ENCODE data around the gene ITGB5. TPM values are rescaled to one million over a fixed set of nuclear protein-coding genes. Genes with fewer than 3 reads are reported as not detected.

Gene ITGB5
- total RNA-seq, 1 experiment from 2014 or later = 67.2 TPM

GRCh38 chr3:124928333-124929202 is 41.4 kb upstream of the ITGB5 start:
- CTCF ChIA-PET = interaction anchor here (0.7 kb wide), 1 partner anchor 170 kb away, joined by 6 read pairs; no protein-coding TSS in a partner anchor
- H2AFZ ChIP-seq (ENCODE audit: low read length) = no peak overlapping the region

DNA sequence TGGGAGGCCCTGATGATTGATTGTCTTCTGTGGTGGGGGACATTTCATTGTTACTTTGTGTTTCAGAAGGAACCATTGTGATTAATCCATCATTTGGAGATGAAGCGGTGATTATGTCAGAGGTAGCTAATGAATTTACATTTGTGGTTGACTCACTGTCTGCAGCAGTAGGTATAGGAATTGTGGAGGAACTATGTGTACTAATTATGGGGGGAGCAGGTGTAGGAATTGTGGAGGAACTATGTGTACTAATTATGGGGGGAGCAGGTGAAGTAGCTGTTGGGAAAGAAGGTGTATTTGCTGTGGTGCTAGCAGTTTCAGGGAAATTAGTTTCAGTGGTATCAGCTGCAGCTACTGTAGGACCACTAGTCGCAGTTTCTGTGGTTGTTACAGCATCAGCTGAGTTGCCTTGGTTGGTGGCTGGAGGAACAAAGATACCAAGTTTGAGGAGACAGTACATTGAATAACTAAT is 40.4 kb upstream of the ITGB5 start:
- intact Hi-C loops (cut with micrococcal nuclease) = loop anchor here (1.0 to 10.0 kb wide), 4 partner anchors 59 to 658 kb away; no protein-coding TSS in a partner anchor
- POLR2A ChIA-PET (ENCODE audit: unreplicated experiment) = no interaction called here
- CTCF ChIA-PET = no interaction called here

More at GRCh38 chr3:124928333-124929202, 41.4 kb upstream of the ITGB5 start:
- Histone ChIP-seq H3K9me2 (replicated peaks; ENCODE audit: low read length) (no peaks in the 10 kb centered on the region), H3K9me3 (ENCODE audit: low read length) (no peaks in the 10 kb centered on the region), H3K4me2 (ENCODE audit: low read length) (no peak overlapping the region), H3K9ac (ENCODE audit: low read length) (no peak overlapping the region), H3K4me3 (ENCODE audit: low read length) (no peak overlapping the region), H3F3A (ENCODE audit: low read length, unreplicated experiment) (no peaks in the 10 kb centered on the region), H3K27me3 (ENCODE audit: low read length) (no peaks in the 10 kb centered on the region), H3K36me3 (ENCODE audit: low read depth, low read length) (no peaks in the 10 kb centered on the region), H4K20me1 (ENCODE audit: low read length) (no peaks in the 10 kb centered on the region), H3K79me2 (ENCODE audit: low read length) (no peaks in the 10 kb centered on the region), H3K27ac (ENCODE audit: low read length) (no peak overlapping the region), H3K4me1 (ENCODE audit: insufficient read depth, low read length) (no peaks in the 10 kb centered on the region; the same call in 1 of the 2 replicates)
- intact Hi-C loops (cut with micrococcal nuclease) = loop anchor here (1.0 to 10.0 kb wide), 4 partner anchors 58 to 657 kb away; no protein-coding TSS in a partner anchor
- no TSS peak for BruUV-seq (replicated peaks)
- TF ChIP-seq EZH2 (IDR thresholded peaks at IDR 0.05; ENCODE audit: low read length, unreplicated experiment) = no peak
- TF ChIP-seq, protein P1, sequence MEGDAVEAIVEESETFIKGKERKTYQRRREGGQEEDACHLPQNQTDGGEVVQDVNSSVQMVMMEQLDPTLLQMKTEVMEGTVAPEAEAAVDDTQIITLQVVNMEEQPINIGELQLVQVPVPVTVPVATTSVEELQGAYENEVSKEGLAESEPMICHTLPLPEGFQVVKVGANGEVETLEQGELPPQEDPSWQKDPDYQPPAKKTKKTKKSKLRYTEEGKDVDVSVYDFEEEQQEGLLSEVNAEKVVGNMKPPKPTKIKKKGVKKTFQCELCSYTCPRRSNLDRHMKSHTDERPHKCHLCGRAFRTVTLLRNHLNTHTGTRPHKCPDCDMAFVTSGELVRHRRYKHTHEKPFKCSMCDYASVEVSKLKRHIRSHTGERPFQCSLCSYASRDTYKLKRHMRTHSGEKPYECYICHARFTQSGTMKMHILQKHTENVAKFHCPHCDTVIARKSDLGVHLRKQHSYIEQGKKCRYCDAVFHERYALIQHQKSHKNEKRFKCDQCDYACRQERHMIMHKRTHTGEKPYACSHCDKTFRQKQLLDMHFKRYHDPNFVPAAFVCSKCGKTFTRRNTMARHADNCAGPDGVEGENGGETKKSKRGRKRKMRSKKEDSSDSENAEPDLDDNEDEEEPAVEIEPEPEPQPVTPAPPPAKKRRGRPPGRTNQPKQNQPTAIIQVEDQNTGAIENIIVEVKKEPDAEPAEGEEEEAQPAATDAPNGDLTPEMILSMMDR (conservative IDR thresholded peaks at IDR 0.05; ENCODE audit: low read depth, low read length) = peak; percentile 77
- no peak for TF ChIP-seq EZH2phosphoT487 (IDR thresholded peaks at IDR 0.05; ENCODE audit: borderline replicate concordance, low read length)
- DNase-seq = peak; percentile 79
- peak; percentile 67 for ATAC-seq
- POLR2A ChIA-PET (ENCODE audit: unreplicated experiment) = no interaction called here

More for the DNA sequence above, 40.4 kb upstream of the ITGB5 start:
- DNase-seq = no peak
- Histone ChIP-seq H3K36me3 (ENCODE audit: low read depth, low read length) (no peaks in the 10 kb centered on the region), H3K9me3 (ENCODE audit: low read length) (no peaks in the 10 kb centered on the region), H2AFZ (ENCODE audit: low read length) (no peak overlapping the region), H3K9me2 (replicated peaks; ENCODE audit: low read length) (no peaks in the 10 kb centered on the region), H3K4me1 (ENCODE audit: insufficient read depth, low read length) (no peaks in the 10 kb centered on the region; the same call in 1 of the 2 replicates), H4K20me1 (ENCODE audit: low read length) (no peaks in the 10 kb centered on the region), H3K4me2 (ENCODE audit: low read length) (no peak overlapping the region), H3K27me3 (ENCODE audit: low read length) (no peaks in the 10 kb centered on the region), H3K4me3 (ENCODE audit: low read length) (no peak overlapping the region), H3K79me2 (ENCODE audit: low read length) (no peaks in the 10 kb centered on the region), H3K9ac (ENCODE audit: low read length) (no peak overlapping the region), H3F3A (ENCODE audit: low read length, unreplicated experiment) (no peaks in the 10 kb centered on the region), H3K27ac (ENCODE audit: low read length) (no peak overlapping the region)
- no TSS peak for BruUV-seq (replicated peaks)
- no peak for TF ChIP-seq EZH2phosphoT487 (IDR thresholded peaks at IDR 0.05; ENCODE audit: borderline replicate concordance, low read length)
- TF ChIP-seq EZH2 (IDR thresholded peaks at IDR 0.05; ENCODE audit: low read length, unreplicated experiment) = no peak
- TF ChIP-seq, protein P1 (conservative IDR thresholded peaks at IDR 0.05; ENCODE audit: low read depth, low read length) = no peak
- ATAC-seq = no peak
